Measurements from ENCODE around the gene S1PR1. TPM values are rescaled to one million over a fixed set of nuclear protein-coding genes. Genes with fewer than 3 reads are reported as not detected.
A peak's percentile ranks its signal among the peaks of the same experiment; 100 is the strongest.

S1PR1 gene
- total RNA-seq, 1 donor from 2014 or later = 8.7 TPM

DNA sequence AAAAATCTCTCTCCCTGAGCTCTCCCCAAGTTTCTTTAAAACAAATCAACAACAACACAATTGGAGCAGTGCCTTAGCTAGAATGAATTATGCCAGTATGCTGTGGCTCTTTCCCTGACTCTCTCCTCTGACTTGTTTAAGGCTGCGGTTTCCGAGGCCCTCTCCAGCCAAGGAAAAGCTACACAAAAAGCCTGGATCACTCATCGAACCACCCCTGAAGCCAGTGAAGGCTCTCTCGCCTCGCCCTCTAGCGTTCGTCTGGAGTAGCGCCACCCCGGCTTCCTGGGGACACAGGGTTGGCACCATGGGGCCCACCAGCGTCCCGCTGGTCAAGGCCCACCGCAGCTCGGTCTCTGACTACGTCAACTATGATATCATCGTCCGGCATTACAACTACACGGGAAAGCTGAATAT lies 1.9 kb downstream of the S1PR1 start:
- no peaks in the 10 kb centered on the region for H3K9me3 Mint-ChIP-seq
- peaks cover 2% of the 10 kb centered on the region for H3K27me3 Mint-ChIP-seq (ENCODE audit: insufficient read depth, low read depth)
- peaks cover 27% of the 10 kb centered on the region for H3K27me3 ChIP-seq
- TF ChIP-seq EZH2 (IDR thresholded peaks at IDR 0.05) (no peak), CTCF (IDR thresholded peaks at IDR 0.05) (peak; percentile 97)
- H3K4me2 ChIP-seq = peak overlapping the region; percentile 98
- no peaks in the 10 kb centered on the region for H3K9me3 ChIP-seq (ENCODE audit: low read depth)
- H3K4me3 Mint-ChIP-seq = peak overlapping the region; percentile 97
- H3F3A ChIP-seq (ENCODE audit: low read depth) = peaks cover 32% of the 10 kb centered on the region
- H3K9ac ChIP-seq = no peak overlapping the region
- H3K4me3 ChIP-seq = peak overlapping the region; percentile 92
- H3K27ac Mint-ChIP-seq = peak overlapping the region; percentile 72
- no peak overlapping the region for H2AFZ ChIP-seq (replicated peaks)
- H3K27ac ChIP-seq = no peak overlapping the region
- peak; percentile 90 for DNase-seq (ENCODE audit: low spot score)
- H3K79me2 ChIP-seq (ENCODE audit: low read depth) = no peaks in the 10 kb centered on the region
- H3K36me3 ChIP-seq = no peaks in the 10 kb centered on the region
- H3K4me1 Mint-ChIP-seq = peaks cover 40% of the 10 kb centered on the region
- H3K4me1 ChIP-seq = peaks cover 14% of the 10 kb centered on the region
- H3K36me3 Mint-ChIP-seq = peaks cover 38% of the 10 kb centered on the region
- H4K20me1 ChIP-seq (ENCODE audit: low read depth) = peaks cover 4% of the 10 kb centered on the region

- Mint-ChIP-seq H3K36me3 (peaks cover 39% of the 10 kb centered on the region), H3K9me3 (no peaks in the 10 kb centered on the region), H3K27me3 (ENCODE audit: insufficient read depth, low read depth) (no peaks in the 10 kb centered on the region), H3K27ac (no peak overlapping the region), H3K4me3 (peak overlapping the region; percentile 97), H3K4me1 (peaks cover 38% of the 10 kb centered on the region)
- TF ChIP-seq CTCF (IDR thresholded peaks at IDR 0.05) (no peak), EZH2 (IDR thresholded peaks at IDR 0.05) (no peak), EZH2phosphoT487 (IDR thresholded peaks at IDR 0.05) (no peak)
- peaks cover 28% of the 10 kb centered on the region for H3F3A ChIP-seq (ENCODE audit: low read depth)
- no peak overlapping the region for H3K4me2 ChIP-seq
- H4K20me1 ChIP-seq (ENCODE audit: low read depth) = peaks cover 4% of the 10 kb centered on the region
- H3K36me3 ChIP-seq = no peaks in the 10 kb centered on the region
- H3K79me2 ChIP-seq (ENCODE audit: low read depth) = no peaks in the 10 kb centered on the region
- peaks cover 24% of the 10 kb centered on the region for H3K27me3 ChIP-seq
- H3K4me1 ChIP-seq = peaks cover 14% of the 10 kb centered on the region
- no peak overlapping the region for H2AFZ ChIP-seq (replicated peaks)
- H3K4me3 ChIP-seq = no peak overlapping the region
- no peak overlapping the region for H3K27ac ChIP-seq
- no peak overlapping the region for H3K9ac ChIP-seq
- no peaks in the 10 kb centered on the region for H3K9me3 ChIP-seq (ENCODE audit: low read depth)
- no peak for DNase-seq (ENCODE audit: low spot score)
Observed at GRCh38 chr1:101239095-101240040, 2.5 kb downstream of the S1PR1 start.

DNA sequence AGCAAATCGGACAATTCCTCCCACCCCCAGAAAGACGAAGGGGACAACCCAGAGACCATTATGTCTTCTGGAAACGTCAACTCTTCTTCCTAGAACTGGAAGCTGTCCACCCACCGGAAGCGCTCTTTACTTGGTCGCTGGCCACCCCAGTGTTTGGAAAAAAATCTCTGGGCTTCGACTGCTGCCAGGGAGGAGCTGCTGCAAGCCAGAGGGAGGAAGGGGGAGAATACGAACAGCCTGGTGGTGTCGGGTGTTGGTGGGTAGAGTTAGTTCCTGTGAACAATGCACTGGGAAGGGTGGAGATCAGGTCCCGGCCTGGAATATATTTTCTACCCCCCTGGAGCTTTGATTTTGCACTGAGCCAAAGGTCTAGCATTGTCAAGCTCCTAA lies 3.2 kb downstream of the S1PR1 start:
- Histone ChIP-seq H3K9ac (no peak overlapping the region), H3K36me3 (no peaks in the 10 kb centered on the region), H3K4me3 (no peak overlapping the region), H3F3A (ENCODE audit: low read depth) (peaks cover 27% of the 10 kb centered on the region), H3K27ac (no peak overlapping the region), H3K9me3 (ENCODE audit: low read depth) (no peaks in the 10 kb centered on the region), H3K79me2 (ENCODE audit: low read depth) (no peaks in the 10 kb centered on the region), H4K20me1 (ENCODE audit: low read depth) (peaks cover 4% of the 10 kb centered on the region), H3K4me2 (no peak overlapping the region), H2AFZ (replicated peaks) (no peak overlapping the region), H3K27me3 (peaks cover 17% of the 10 kb centered on the region), H3K4me1 (peaks cover 10% of the 10 kb centered on the region)
- Mint-ChIP-seq H3K4me1 (peaks cover 33% of the 10 kb centered on the region), H3K9me3 (no peaks in the 10 kb centered on the region), H3K27me3 (ENCODE audit: insufficient read depth, low read depth) (no peaks in the 10 kb centered on the region), H3K27ac (no peak overlapping the region), H3K4me3 (peak overlapping the region; percentile 97), H3K36me3 (peaks cover 39% of the 10 kb centered on the region)
- TF ChIP-seq EZH2 (IDR thresholded peaks at IDR 0.05) (no peak), EZH2phosphoT487 (IDR thresholded peaks at IDR 0.05) (no peak), CTCF (IDR thresholded peaks at IDR 0.05) (no peak)
- no peak for DNase-seq (ENCODE audit: low spot score)
